DND-41 (cell line): ENCODE results near the gene THBS3.

Experiments
- EZH2 ChIP-seq: IDR thresholded peaks from 3 replicates; pipeline ENCODE4 v1.6.1; 2012; ENCODE audit warnings: borderline replicate concordance, low read depth, mild to moderate bottlenecking, moderate library complexity, low read length, inconsistent platforms; ENCODE audit not compliant: severe bottlenecking
- TF ChIP-seq, protein P1 (sequence below): IDR thresholded peaks from 2 replicates; pipeline ENCODE4 v1.5.1; 2012; ENCODE audit warnings: borderline replicate concordance, low read length, moderate library complexity, mild to moderate bottlenecking; ENCODE audit not compliant: poor library complexity, severe bottlenecking; ENCODE audit errors: extremely low read depth

DNA sequence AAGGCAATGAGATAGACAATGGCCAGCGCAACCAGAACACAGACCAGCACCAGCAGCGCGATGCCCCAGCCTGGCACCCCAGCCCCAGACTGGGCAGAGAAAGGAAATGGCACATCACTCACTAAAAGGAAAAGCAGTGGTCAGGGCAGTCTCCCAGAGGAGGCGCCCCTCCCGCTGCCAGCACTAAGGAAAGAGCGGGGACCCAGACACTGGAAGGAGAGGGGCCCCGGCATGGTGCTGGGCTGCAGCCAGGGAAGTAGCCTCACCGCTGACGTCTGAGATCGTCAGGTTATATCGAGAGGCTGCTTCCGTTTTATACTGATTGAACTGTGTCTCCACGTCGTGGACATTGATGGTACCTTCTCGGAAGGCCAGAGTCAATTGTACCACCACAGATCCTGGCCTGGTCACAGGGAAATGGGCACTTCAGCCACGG is 20.2 kb downstream of the THBS3 start:
- TF ChIP-seq, protein P1, sequence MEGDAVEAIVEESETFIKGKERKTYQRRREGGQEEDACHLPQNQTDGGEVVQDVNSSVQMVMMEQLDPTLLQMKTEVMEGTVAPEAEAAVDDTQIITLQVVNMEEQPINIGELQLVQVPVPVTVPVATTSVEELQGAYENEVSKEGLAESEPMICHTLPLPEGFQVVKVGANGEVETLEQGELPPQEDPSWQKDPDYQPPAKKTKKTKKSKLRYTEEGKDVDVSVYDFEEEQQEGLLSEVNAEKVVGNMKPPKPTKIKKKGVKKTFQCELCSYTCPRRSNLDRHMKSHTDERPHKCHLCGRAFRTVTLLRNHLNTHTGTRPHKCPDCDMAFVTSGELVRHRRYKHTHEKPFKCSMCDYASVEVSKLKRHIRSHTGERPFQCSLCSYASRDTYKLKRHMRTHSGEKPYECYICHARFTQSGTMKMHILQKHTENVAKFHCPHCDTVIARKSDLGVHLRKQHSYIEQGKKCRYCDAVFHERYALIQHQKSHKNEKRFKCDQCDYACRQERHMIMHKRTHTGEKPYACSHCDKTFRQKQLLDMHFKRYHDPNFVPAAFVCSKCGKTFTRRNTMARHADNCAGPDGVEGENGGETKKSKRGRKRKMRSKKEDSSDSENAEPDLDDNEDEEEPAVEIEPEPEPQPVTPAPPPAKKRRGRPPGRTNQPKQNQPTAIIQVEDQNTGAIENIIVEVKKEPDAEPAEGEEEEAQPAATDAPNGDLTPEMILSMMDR, result no peak
- no peak for TF ChIP-seq EZH2
